Activated CD4-positive, alpha-beta T cell treated with anti-CD3 and anti-CD28 coated beads for 48 hours (primary cell): Measurements from ENCODE around the gene TRPM5.

Experiments used
- DNase-seq: peaks from one replicate; pipeline ENCODE4 v3.0.0-alpha.2; 2020

Gene TRPM5

DNA sequence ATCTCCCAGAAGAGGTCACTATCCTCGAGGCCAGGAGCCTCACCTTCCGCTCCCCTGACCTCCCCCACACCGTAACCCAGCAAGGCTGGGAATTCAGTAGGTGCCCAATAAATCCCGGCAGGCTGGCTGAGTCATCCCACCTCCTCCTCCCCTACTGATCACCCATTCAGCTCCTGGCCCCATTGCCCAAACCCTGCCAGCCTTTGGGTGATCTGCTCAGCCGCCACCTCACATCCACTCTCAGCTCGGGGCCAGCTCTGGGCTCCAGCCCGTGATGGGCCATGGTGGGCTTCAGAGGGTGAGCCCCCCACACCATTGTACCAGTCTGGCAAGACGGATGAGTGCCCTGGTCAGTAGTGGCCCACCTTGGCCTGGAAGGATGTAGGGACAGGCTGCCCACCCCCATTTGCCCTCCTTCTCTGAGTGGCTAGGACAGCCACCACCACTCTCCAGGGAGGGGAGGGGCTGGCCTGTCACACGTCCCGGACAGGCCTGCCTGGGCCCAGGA lies 8.2 kb downstream of the TRPM5 start:
- DNase-seq = no peak

DNA sequence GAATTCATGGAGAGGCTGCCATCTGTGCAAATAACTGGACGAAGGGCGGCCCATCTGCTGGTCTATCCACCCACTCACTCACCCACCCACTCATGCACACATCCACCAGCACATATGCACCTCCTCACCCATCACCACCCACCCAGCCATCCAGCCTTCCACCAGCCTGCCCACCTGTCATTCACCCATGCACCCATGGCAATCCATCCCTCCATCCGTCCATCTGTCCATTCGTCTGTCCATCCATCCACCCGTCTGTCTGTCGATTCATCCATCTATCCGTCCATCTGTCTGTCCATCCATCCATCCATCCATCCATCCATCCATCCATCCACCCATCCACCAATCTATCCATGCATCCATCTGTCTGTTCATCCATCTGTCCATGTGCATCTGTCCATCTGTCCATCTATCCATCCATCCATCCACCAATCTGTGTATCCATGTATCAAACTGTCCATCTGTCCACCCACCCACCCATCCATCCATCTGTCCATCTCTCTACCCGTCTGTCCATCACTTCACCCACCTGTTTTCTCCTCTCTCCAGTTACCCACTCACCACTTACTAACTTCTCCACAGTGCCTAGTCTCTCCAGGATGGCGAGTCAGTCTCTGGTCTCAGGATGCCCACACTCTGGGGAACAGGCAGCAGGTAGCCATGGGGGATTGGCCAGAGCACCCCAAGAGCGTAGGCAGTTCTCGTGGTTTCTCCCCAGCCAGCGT lies 8.9 kb downstream of the TRPM5 start:
- no peak for DNase-seq

DNA sequence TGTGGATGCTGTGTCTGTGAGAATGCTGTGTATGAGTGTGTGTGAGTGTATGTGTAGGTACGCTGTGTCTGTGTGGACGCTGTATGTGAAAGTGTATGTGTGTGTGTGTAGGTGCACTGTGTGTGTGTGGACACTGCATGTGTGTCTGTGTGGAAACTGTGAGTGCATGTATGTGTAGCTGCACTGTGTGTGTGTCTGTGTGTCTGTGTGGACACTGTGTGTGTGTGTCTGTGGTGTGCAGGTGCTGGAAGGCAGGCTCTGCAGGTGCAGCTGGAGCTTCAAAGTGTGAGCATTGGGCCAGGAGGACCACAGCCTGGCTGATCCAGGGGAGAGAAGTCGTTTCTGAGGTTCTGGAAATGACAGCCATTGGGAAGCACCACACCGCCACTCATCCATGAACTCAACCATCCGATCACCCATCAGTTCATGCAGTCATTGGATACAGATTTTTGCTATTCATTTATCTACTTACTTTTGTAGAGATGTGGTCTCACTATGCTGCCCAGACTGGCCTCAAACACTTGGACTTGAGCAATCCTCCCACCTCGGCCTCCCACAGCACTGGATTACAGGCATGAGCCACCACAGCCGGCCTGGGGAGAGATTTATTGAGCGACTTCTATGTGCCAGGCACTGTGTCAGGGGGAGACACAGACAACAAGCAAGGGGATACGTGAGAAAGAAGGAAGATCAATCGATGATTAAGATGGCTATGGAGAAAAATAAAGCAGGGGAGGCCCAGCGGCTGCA lies 9.6 kb downstream of the TRPM5 start:
- no peak for DNase-seq

DNA sequence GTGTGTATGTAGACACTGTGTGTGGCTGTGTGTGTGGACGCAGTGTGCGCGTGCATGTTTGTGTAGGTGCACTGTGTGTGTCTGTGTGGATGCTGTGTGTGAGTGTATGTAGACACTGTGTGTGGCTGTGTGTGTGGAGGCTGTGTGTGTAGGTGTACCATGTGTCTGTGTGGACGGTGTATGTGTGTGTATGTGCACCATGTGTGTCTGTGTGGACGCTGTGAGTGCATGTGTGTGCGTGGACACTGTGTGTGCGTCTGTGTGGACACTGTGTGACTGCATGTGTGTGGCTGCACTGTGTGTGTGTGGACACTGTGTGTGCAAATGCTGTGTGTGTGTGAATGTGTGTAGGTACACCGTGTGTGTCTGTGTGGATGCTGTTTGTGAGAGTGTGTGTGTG lies 10.3 kb downstream of the TRPM5 start:
- DNase-seq = no peak

DNA sequence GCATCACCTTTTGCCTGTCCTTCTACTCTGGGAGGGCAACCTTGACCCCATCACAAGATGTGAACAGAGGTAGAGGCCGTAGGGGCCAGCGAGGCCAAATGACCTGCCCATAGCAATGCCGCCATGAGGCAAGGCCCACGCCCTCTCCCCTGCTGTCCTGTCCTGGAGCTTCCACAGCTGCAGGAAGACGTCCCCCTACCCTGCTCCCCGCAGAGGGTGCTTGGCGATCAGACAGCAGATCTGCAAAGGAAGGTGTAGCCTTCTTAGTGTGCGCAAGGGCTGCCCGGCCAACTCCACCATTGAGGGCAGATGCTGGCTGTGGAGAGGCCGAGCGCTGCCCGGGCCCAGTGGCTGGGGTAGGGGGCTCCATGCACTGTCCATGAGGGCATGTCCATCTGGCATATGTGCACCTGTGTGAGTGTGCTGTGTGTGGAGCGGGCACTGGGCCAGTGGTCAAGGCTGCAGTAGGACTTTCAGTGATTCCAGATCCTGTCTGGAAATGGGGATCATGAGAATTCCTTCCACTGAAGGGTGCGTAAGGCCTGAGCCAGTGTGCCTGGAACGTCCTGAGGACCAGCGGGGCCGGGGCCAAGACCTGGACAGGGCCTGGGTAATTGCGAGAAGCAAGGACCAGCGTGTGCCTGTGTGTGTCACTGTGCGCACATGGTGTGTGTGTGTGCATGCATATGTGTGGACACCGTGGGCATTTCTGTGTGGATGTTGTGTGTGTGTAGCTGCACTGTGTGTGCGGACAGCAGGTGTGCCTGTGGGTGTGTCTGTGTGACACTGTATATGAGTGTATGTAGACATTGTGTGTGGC lies 11.0 kb downstream of the TRPM5 start:
- DNase-seq = no peak

DNA sequence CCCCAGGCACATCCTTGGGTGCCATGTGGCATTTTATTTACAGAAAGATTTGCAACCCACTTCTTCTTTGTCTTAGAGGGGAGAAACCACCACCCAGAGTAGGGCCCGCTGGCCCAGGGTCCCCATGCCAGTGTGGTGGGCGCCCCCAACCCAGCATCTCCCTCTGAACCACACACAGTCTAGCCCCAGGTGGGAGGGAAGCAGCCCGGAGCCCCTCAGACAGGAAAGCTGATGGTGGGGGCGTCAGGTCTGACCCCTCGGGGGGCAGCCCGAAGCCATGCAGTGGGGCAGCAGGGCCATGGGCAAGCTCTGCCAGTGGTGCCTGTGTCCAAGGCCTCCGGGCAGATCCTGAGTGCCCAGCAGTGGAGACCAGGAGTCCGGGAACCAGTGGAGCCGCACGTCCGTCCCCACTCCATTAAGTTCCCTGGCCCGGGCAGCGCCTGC lies 11.7 kb downstream of the TRPM5 start:
- no peak for DNase-seq

DNA sequence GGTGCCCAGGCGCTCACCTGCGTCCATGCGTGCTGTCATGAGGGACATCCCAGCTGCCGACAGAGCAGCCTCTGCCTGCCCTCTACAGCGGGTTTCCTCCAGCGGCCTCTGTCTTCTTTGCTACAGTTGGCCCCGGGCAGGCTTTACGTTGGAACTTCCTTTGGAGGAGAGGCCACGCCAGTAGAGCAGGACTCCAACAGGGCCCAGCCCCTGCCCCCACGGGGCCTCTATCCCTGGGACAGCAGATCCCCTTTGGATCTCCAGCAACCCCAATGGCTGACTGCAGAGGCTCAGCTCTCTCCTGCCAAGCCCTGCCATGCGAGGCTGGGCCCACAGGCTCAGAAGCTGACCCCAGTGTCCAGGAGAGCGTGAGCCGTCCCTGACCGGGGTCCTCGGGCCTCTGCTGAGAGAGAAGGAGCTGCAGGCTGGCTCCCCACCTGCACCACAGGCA lies 12.1 kb downstream of the TRPM5 start:
- no peak for DNase-seq

DNA sequence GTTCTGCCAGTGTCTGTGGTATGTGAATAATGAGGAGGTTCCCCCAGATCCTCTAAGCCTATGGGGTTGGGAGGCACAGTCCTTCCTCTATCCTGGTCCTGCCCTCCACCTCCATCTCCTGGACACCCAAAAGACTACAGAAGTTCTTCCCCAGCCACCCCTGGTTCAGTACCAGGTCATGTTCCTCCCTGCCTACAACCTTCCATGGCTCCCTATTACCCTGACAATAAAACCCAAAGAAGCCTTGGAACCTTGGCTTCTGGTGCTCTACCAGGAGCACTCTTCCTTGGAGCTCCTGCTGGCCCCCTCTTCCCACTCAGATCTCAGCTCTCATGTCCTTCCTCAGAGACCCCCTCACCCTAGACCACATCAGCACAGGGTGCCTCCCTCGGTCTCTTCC lies 12.9 kb downstream of the TRPM5 start:
- no peak for DNase-seq

DNA sequence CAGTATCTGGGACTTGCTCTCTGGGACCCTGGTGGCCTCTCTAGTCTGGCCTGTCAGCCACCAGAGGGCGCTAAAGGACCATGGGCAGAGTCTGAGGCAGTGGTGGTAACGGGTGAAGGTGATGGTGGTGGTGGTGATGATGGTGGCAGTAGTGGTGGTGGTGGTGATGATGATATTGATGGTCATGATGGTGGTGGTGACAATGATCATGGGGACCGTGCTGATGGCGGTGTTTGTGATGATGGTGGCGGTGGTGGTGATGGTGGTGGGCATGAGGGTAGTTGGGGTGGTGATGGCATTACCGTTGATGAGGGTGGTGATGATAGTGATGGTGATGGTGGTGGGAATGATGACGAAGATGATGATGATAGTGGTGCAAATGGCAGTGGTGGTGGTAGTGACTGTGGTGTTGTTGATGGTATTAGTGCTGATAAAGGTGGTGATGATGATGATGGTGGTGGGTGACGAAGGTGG lies 16.0 kb downstream of the TRPM5 start:
- DNase-seq = peak; percentile 92

DNA sequence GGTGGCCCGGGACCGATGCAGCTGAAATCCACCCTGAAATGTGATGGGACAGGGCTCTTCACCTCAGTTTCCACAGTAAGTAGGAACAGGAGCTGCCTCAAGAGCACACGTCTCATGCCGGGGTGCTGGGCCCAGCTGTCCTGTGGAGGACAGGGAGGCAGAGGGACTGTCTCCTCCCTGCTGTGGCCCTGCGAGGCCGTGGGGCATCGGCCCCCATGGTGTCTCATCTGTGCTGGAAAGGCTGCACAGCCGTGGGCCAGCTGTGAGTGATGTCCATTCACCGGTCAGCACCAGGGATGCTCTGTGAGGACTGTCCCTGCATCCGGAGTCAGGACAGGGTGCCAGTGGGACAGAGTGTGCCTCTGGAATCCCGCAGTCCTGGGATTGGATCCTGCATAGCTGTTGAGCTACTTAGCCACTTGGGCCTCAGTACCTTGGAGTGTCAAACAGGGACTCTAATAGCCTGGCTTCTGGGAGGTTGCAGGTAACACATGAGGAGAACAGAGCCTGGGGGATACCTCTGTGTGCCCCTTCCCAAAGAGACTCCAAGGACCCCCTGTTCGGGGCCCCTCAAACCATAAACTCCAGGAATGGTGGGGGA lies 16.5 kb downstream of the TRPM5 start:
- no peak for DNase-seq

DNA sequence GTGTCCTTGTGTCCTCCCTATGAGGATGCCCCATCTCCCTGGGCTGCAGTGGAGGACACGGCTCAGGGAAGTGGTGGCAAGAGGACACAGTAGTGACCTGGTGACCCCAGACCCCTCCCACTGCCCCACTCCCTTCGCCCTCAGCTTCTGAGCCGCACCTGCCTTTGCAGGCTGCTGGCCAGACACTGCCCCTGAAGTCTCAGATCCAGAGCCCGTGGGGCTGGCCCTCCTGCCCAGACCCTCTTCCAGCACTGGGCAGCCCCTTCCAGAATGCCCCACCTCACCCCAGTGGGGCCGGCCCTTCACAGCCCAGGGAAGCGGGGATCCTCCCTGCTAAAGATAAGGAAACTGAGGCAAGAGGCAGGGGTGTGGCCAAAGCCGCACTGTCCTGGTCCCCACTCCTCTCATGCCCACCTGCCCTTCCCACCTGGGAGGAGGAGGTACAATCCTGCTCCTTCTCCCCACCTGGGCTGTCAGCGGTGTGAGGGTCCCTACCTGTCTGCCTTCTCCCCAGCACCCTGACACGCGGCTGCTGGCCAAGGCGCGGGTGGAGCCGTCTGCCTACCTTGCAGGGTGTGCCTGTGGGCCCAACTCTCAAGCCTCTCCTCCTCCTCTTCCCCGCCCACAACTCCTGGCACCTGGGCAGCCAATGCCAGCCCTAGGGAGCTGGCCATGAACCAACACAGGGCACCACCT lies 17.3 kb downstream of the TRPM5 start:
- no peak for DNase-seq

DNA sequence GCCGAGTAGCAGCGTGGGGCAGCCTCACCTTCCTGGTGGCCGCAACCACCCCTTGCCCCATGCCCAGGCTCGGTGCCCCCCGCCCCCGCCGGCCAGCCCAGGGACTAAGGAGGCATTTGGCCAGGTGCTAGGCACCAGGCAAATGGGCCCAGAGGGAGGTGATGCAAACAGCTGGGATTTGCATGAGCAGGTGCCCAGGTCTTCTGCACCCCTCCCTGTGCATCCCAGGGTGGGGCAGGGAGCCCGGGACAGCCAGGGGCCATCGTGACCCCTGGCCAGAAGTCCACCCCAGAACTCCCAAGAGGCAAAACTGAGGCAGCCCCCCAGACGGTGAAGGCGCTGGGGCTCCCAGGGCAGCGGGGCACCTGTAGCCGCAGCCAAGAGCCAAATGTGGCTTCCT lies 18.1 kb downstream of the TRPM5 start:
- no peak for DNase-seq

DNA sequence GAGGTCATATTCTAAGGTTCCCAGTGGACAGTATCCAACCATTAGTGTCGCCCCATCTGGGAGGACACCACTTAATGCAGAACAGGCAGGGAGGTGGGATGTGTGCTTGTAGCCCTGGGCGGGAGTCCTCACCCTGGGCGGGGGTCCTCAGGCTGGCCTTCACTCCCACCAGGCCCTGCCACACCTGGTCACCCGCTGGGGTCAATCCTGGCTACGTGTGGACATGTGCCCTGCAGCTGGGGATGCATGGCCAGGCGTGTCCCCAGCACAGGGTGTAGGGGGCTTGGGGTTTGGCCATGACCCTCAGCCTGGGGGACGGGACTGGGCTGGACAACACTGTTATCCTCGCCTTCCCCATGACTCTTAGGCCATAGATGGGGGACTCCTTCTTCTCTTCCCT lies 18.8 kb downstream of the TRPM5 start:
- no peak for DNase-seq

DNA sequence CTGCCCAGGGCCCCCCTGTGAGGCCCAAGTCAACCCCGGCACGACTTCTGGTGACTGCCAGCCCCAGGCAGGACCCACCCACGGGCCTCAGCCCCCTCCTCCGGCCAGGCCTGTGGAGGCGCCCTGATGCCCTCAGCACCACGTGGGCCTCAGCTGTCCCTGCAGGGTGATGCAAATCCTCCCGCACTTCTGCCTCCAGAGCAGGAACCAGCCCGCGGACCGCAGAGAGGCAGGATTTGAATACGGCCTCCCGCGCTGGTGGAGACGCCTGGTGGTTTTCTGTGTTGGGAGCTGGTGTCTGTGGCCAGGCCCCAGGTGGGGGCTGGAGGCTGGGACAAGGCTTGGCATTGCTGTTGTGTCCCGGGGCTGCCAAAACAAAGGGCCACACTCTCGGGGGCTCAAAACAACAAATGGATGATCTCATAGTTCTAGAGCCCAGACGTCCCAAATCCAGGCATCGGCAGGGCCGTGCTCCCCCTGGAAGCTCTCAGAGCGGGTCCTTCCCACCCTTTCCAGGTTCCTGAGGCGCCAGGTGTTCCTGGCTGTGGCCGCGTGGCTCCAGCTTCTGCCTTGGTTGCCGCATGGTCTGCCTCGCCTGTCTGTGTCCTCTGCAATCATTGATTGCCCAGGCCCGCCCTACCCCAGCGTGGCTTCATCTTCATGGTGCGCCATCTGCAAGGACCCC lies 19.4 kb downstream of the TRPM5 start:
- DNase-seq = no peak

DNA sequence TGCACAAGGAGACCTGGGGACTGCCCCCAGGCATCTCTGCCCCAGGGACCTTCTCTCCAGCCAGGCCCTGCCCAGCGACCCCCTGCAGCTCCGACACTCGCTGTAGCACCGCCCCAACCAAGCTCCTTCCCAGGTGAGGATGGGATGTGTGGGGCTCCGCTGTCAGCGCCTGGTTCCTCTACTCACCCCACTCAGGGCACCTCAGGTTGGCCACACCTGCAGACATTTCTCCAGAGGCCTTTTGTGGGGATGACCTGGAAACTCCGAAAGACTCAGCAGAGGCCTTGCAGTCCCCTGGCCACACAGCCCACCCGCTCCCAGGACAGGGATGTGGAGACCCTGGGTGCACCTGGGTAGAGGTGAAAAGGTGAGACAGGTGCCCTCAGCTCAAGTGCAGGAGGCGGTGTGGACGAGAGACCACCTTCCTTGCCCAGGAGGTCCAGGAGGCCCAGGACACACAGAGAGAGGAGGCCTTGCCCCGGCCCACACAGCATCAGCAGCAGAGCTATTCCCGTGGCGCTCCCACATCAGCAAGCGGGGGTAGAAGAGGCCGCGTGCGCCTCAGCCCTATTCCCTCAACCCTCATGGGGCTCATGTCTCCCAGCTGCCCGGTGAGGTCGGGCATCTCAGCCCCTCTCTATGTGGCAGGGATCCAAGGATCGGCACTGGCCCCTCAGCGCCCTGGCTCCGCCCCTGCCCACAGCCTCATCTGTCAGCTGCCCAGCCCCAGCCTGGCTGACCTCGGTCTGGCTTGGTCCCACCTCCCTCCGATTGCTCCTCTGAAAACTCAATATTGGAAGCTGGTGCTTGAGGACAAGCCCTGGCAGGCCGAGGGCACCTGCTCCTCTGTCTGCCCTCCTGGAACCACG lies 20.9 kb downstream of the TRPM5 start:
- no peak for DNase-seq

DNA sequence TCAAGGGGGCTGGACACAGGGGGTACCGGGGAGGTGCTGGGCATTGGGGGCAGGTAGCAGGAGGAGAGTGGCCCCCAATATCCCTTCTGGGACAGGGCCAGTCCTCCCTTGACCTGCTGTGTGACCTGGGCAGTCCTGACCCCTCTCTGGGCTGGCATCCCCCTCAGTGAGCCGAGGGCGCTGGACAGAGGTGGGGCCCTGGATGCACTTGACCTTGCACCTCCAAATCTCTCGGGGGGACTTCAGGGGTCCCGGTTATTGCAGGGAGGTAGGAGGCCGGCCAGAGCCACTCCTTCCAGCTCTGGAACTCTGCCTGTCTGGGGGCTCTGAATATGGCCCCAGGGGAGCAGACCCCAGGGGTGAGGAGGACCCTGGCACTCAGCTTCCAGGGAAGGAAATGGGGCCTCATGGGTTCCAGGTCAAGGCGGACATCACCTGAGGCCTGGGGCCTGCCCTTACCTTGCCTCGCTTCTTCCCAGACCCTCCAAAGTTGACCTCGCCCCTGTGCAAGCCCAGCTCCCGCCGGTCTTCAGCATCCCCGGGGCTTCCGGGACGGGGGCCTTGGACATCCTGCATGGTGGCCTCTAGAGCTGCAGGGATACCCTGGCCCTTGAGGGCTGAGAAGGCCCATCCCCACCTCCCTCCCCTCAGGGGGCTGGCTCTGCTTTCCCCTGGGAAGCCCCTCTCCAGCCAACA lies 21.7 kb downstream of the TRPM5 start:
- no peak for DNase-seq

DNA sequence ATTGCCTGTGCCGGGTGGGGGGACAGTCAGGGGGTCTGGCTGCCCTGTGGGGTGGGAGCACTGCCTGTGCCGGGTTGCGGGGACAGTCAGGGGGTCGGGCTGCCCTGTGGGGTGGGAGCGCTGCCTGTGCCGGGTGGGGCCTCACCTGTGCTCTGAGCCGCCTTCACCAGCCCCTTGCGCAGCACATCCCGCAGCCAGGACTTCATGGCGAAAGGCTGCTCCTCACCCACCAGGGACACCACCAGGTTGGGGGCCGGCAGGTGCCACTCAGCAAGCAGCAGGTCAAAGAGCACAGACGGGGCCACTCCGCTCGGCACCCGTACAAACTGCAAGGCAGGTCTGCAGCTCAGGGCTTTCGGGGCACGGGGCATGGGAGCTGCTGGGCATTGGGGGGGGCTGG lies 22.3 kb downstream of the TRPM5 start:
- DNase-seq = no peak

DNA sequence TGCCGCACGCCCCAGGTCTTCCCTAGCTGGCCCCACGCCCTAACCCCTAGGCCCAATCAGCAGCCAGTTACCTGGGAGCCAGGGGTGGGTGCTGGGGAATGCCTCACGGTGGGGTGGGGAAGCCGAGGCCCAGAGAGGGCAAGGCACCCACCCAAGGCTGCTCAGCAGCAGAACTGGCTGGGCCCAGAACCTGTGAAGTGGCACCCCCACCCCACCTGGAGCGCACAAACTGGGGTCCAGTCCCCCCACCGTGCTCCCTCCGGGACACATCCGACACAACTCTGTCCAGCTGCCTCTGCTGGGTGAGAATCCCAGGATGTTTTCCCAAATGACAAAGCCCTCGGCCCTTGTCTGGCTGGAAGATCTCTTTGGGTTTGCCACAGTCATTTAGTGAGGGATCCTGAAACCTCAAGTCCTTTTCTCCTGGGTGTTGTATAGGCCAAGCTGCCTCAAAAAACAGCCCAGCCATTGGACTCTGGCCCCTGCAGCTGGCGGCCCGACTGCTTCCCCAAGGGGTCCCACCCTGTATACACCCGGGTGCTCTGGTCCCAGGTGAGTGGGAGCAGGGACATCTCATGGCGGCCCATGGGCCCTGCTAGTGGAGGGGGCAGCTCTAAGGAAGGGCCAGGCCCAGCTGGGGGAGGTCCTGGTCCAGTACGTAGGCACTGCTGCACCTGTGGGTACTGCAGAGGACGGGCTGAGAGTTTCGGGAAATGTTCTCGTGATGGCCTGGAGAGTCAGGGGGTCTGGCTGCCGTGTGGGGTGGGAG lies 22.9 kb downstream of the TRPM5 start:
- DNase-seq = no peak
